ENCODE data around the gene TDP1. TPM values are rescaled to one million over a fixed set of nuclear protein-coding genes. Genes with fewer than 3 reads are reported as not detected.

Gene TDP1
- total RNA-seq, 1 donor from 2014 or later, result 10.8 TPM

DNA sequence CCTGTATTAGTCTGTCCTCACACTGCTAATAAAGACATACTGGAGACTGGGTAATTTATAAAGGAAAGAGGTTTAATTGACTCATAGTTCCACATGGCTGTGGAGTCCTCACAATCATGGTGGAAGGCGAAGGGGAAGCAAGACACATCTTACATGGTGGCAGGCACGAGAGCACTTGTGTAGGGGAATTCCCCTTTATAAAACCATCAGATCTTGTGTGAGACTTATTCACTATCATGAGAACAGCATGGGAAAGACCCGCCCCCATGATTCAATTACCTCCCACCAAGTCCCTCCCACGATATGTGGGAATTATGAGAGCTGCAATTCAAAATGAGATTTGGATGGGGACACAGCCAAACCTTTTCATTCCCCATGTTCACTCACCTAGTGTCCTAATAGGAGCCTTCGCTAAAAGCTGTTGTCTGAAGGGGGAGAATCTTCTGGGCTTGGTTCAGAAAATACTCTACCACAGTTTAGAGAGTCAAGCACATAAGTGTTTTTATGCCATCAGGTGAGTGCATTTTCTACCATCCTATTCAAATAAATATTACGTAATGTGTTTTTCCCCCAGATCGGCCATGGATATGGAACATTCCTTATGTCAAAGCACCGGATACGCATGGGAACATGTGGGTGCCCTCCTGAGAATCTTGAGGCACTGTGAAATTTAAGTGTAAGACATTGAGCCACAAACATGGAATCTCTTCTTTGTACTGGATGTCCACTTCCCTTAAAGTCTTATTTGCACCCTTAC, 86.9 kb downstream of the TDP1 start:
- Histone ChIP-seq H3K27ac (no peak overlapping the region), H3K36me3 (no peaks in the 10 kb centered on the region), H3K27me3 (no peaks in the 10 kb centered on the region), H3K9me3 (no peaks in the 10 kb centered on the region), H3K4me1 (no peaks in the 10 kb centered on the region), H3K4me3 (no peak overlapping the region)
- DNase-seq (ENCODE audit: extremely low spot score in 2 of 2), result no peak
- TF ChIP-seq POLR2AphosphoS5 (IDR thresholded peaks at IDR 0.05; ENCODE audit: insufficient read depth in 1 of 2, low read depth in 1 of 2) (no peak), POLR2A (IDR thresholded peaks at IDR 0.05) (no peak), CTCF (IDR thresholded peaks at IDR 0.05) (no peak)
- intact Hi-C loops (cut with DNase I), result no loop called here

- no peaks in the 10 kb centered on the region for H3K27me3 ChIP-seq
- intact Hi-C loops (cut with DNase I), result no loop called here
- no peak overlapping the region for H3K4me3 ChIP-seq
- H3K9me3 ChIP-seq, result no peaks in the 10 kb centered on the region
- no peaks in the 10 kb centered on the region for H3K36me3 ChIP-seq
- no peak for DNase-seq (ENCODE audit: extremely low spot score in 2 of 2)
- no peaks in the 10 kb centered on the region for H3K4me1 ChIP-seq
- no peak overlapping the region for H3K27ac ChIP-seq
- TF ChIP-seq POLR2A (IDR thresholded peaks at IDR 0.05), result no peak
- no peak for TF ChIP-seq CTCF (IDR thresholded peaks at IDR 0.05)
- no peak for TF ChIP-seq POLR2AphosphoS5 (IDR thresholded peaks at IDR 0.05; ENCODE audit: insufficient read depth in 1 of 2, low read depth in 1 of 2)
Measured at GRCh38 chr14:90045616-90046015, 89.9 kb downstream of the TDP1 start.

- H3K4me1 ChIP-seq, result no peaks in the 10 kb centered on the region
- intact Hi-C loops (cut with DNase I), result no loop called here
- no peaks in the 10 kb centered on the region for H3K36me3 ChIP-seq
- no peak for DNase-seq (ENCODE audit: extremely low spot score in 2 of 2)
- H3K27me3 ChIP-seq, result no peaks in the 10 kb centered on the region
- no peak overlapping the region for H3K4me3 ChIP-seq
- H3K27ac ChIP-seq, result no peak overlapping the region
- TF ChIP-seq POLR2AphosphoS5 (IDR thresholded peaks at IDR 0.05; ENCODE audit: insufficient read depth in 1 of 2, low read depth in 1 of 2) (no peak), CTCF (IDR thresholded peaks at IDR 0.05) (no peak)
- H3K9me3 ChIP-seq, result no peaks in the 10 kb centered on the region
Measured at GRCh38 chr14:90049390-90049789, 93.7 kb downstream of the TDP1 start.

- intact Hi-C loops (cut with DNase I), result no loop called here
Measured at GRCh38 chr14:90050271-90050670, 94.5 kb downstream of the TDP1 start.

More at GRCh38 chr14:90050271-90050670, 94.5 kb downstream of the TDP1 start:
- no peak for TF ChIP-seq CTCF (IDR thresholded peaks at IDR 0.05)
- Histone ChIP-seq H3K4me3 (no peak overlapping the region), H3K27me3 (no peaks in the 10 kb centered on the region), H3K36me3 (no peaks in the 10 kb centered on the region), H3K27ac (no peak overlapping the region), H3K4me1 (no peaks in the 10 kb centered on the region), H3K9me3 (no peaks in the 10 kb centered on the region)
- no peak for DNase-seq (ENCODE audit: extremely low spot score in 2 of 2)

Measured in vagina (tissue), 2 donors.